SK-N-SH (cell line): ENCODE results near the gene FOXRED1. TPM values are rescaled to one million over a fixed set of nuclear protein-coding genes. Genes with fewer than 3 reads are reported as not detected.

Experiments used
- CTCF ChIA-PET: fragments of 300-600, 350-600 bp; formaldehyde crosslinking; extraction: SDS; loops from one replicate; lab custom pipeline; 2021; lab: Yijun Ruan, JAX
- POLR2A ChIA-PET: fragments of 350-600 bp; sonication (Branson Sonifier 250); formaldehyde crosslinking; extraction: SDS; loops from one replicate; lab custom pipeline; 2020; ENCODE audit warnings: antibody characterized with exemption, inconsistent platforms; lab: Yijun Ruan, JAX
- DNase-seq: peaks from one replicate; pipeline ENCODE4 v3.0.0; 2012
- H2AFZ ChIP-seq: fragments of 200-600 bp; sonication (generic); 2 replicates; pipeline ENCODE4 v1.8.1; 2016; ENCODE audit warnings: antibody characterized with exemption, mild to moderate bottlenecking, low read depth
- H3F3A ChIP-seq: fragments of 200-600 bp; sonication (generic); replicated peaks from 2 replicates; pipeline ENCODE3; 2016; ENCODE audit warnings: antibody characterized with exemption, mild to moderate bottlenecking; ENCODE audit not compliant: insufficient read depth
- H3K27ac ChIP-seq, 2 experiments: fragments of 200-500 bp in 1 of 2; fragments of 200-600 bp in 1 of 2; sonication (Bioruptor generic) in 1 of 2; sonication (generic), shearing (Covaris generic) in 1 of 2; 2 replicates each; pipeline versions ENCODE4 v1.5.1 to v1.6.1; 2014 to 2016; ENCODE audit warnings: low read depth in 2 of 2, inconsistent platforms in 1 of 2, low read length in 1 of 2, mild to moderate bottlenecking in 1 of 2, mixed read lengths in 1 of 2
- H3K27me3 ChIP-seq: fragments of 200-600 bp; sonication (generic), shearing (Covaris generic); 2 replicates; pipeline ENCODE4 v1.6.1; 2016; ENCODE audit warnings: mixed run types; ENCODE audit not compliant: insufficient read depth
- H3K36me3 ChIP-seq, 2 experiments: fragments of 200-500 bp in 1 of 2; fragments of 200-600 bp in 1 of 2; sonication (Bioruptor generic) in 1 of 2; sonication (generic) in 1 of 2; replicated peaks in 1 of 2; 2 replicates each; pipeline versions ENCODE3 to v1.5.1; 2014 to 2016; ENCODE audit warnings: low read length in 1 of 2, mild to moderate bottlenecking in 1 of 2; ENCODE audit not compliant: insufficient read depth in 2 of 2, control insufficient read depth in 1 of 2
- H3K4me1 ChIP-seq, 2 experiments: fragments of 200-500 bp in 1 of 2; fragments of 200-600 bp in 1 of 2; sonication (Bioruptor generic) in 1 of 2; sonication (generic), shearing (Covaris generic) in 1 of 2; 2 replicates each; pipeline versions ENCODE4 v1.5.1 to v1.6.1; 2014 to 2016; ENCODE audit warnings: low read depth in 1 of 2, low read length in 1 of 2, mixed run types in 1 of 2; ENCODE audit not compliant: insufficient read depth in 2 of 2, control insufficient read depth in 1 of 2
- H3K4me2 ChIP-seq: fragments of 200-600 bp; sonication (generic), shearing (Covaris generic); 2 replicates; pipeline ENCODE4 v1.6.1; 2017; ENCODE audit warnings: mixed run types
- H3K4me3 ChIP-seq, 2 experiments: fragments of 200-500 bp in 1 of 2; fragments of 200-600 bp in 1 of 2; sonication (Bioruptor generic) in 1 of 2; sonication (generic), shearing (Covaris generic) in 1 of 2; 2 replicates each; pipeline versions ENCODE4 v1.5.1 to v1.8.1; 2014 to 2016; ENCODE audit warnings: low read depth in 2 of 2, inconsistent platforms in 1 of 2, low read length in 1 of 2, mild to moderate bottlenecking in 1 of 2, mixed read lengths in 1 of 2, moderate library complexity in 1 of 2
- H3K79me2 ChIP-seq: fragments of 200-600 bp; sonication (generic); 2 replicates; pipeline ENCODE4 v1.8.1; 2017; ENCODE audit warnings: mild to moderate bottlenecking; ENCODE audit not compliant: insufficient read depth
- H3K9ac ChIP-seq: fragments of 200-600 bp; sonication (generic); 2 replicates; pipeline ENCODE4 v1.6.1; 2017; ENCODE audit warnings: mixed run types
- H3K9me2 ChIP-seq: fragments of 200-600 bp; sonication (generic); 2 replicates; pipeline ENCODE4 v1.6.1; 2017; ENCODE audit warnings: mixed run types
- H3K9me3 ChIP-seq: fragments of 200-600 bp; sonication (generic); 2 replicates; pipeline ENCODE4 v1.6.1; 2017; ENCODE audit warnings: mixed run types, mild to moderate bottlenecking, moderate library complexity
- H4K20me1 ChIP-seq: fragments of 200-600 bp; sonication (generic); 2 replicates; pipeline ENCODE4 v1.6.1; 2017; ENCODE audit warnings: mild to moderate bottlenecking, mixed run types; ENCODE audit not compliant: insufficient read depth
- EP300 ChIP-seq, 2 experiments: IDR thresholded peaks; 2 replicates each; pipeline versions ENCODE4 v1.4.0 to v1.6.1; 2012; ENCODE audit warnings: borderline replicate concordance in 1 of 2, low read depth in 1 of 2, low read length in 1 of 2
- FOXJ3 ChIP-seq: sonication (generic); formaldehyde crosslinking; IDR thresholded peaks from 2 replicates; pipeline ENCODE4 v1.5.1; 2020; ENCODE audit warnings: mild to moderate bottlenecking, missing genetic modification reagents
- FOXM1 ChIP-seq: IDR thresholded peaks from 2 replicates; pipeline ENCODE4 v1.4.0; 2012; ENCODE audit warnings: low read depth, mild to moderate bottlenecking
- NFIC ChIP-seq: IDR thresholded peaks from 2 replicates; pipeline ENCODE4 v1.4.0; 2012; ENCODE audit warnings: borderline replicate concordance
- REST ChIP-seq: IDR thresholded peaks from 2 replicates; pipeline ENCODE4 v1.6.1; 2012; ENCODE audit warnings: mild to moderate bottlenecking, low read depth, low read length, moderate library complexity
- RXRA ChIP-seq: IDR thresholded peaks from 2 replicates; pipeline ENCODE4 v1.4.0; 2012; ENCODE audit warnings: low read depth, mild to moderate bottlenecking, borderline replicate concordance
- TAF1 ChIP-seq: IDR thresholded peaks from 2 replicates; pipeline ENCODE4 v1.6.1; 2012; ENCODE audit warnings: low read depth, mild to moderate bottlenecking, low read length, moderate library complexity, borderline replicate concordance
- TCF12 ChIP-seq: IDR thresholded peaks from 2 replicates; pipeline ENCODE4 v1.4.0; 2012
- ZBTB33 ChIP-seq: IDR thresholded peaks from 2 replicates; pipeline ENCODE4 v1.4.0; 2012; ENCODE audit warnings: low read depth, borderline replicate concordance
- WGBS: methylation state at CpG from one replicate; pipeline ENCODE4 v1.1.6; 2017; ENCODE audit warnings: low lambda C conversion rate; 5-methylcytosine and 5-hydroxymethylcytosine counted together
- polyA plus RNA-seq, 3 experiments: library from polyadenylated mRNA; depleted of rRNA; stranded (reverse); fragments of >200 nt; gene quantifications; 2 replicates each; pipeline ENCODE4 v1.2.3, GENCODE V29; 2012

The FOXRED1 gene
- polyA plus RNA-seq, 1 of the 3 experiments (the other 2 are of a cell fraction) = 35.2 TPM

- ChIA-PET CTCF (no interaction called here), POLR2A (no interaction called here)
- no peak overlapping the region for H3K9ac ChIP-seq
- no peaks in the 10 kb centered on the region for H3K9me3 ChIP-seq
- peaks cover 23 to 37% of the 10 kb centered on the region in 2 experiments for H3K36me3 ChIP-seq
- no peak overlapping the region for H3K4me3 ChIP-seq
- H4K20me1 ChIP-seq = no peaks in the 10 kb centered on the region
- no peak overlapping the region for H2AFZ ChIP-seq
- 94% methylated on average over 4 of the region's 4 CpGs for WGBS
- DNase-seq = no peak
- no peak overlapping the region for H3K27ac ChIP-seq
- no peaks in the 10 kb centered on the region for H3K9me2 ChIP-seq
- peaks cover 23% of the 10 kb centered on the region for H3F3A ChIP-seq
- TF ChIP-seq REST = no peak
- H3K79me2 ChIP-seq = no peaks in the 10 kb centered on the region
- H3K4me1 ChIP-seq = peaks cover 3 to 8% of the 10 kb centered on the region in 2 experiments; a peak in 3 of 4 replicates
- no peaks in the 10 kb centered on the region for H3K27me3 ChIP-seq
- H3K4me2 ChIP-seq = no peak overlapping the region
These were observed 12.7 kb upstream of the FOXRED1 start for GRCh38 chr11:126256216-126256615.

- Histone ChIP-seq H3K9me3 (no peaks in the 10 kb centered on the region), H3K9me2 (no peaks in the 10 kb centered on the region), H2AFZ (no peak overlapping the region), H3K9ac (no peak overlapping the region), H3K4me1 (peaks cover 3 to 8% of the 10 kb centered on the region in 2 experiments; a peak in 3 of 4 replicates), H3K79me2 (no peaks in the 10 kb centered on the region), H3K36me3 (peaks cover 30 to 42% of the 10 kb centered on the region in 2 experiments), H3K4me3 (no peak overlapping the region), H4K20me1 (no peaks in the 10 kb centered on the region), H3F3A (peaks cover 30% of the 10 kb centered on the region), H3K27ac (peak overlapping the region; percentile 1 to 16; a peak in 2 of 4 replicates), H3K4me2 (no peak overlapping the region), H3K27me3 (no peaks in the 10 kb centered on the region)
- WGBS = 97% methylated on average over 2 of the region's 2 CpGs
- TF ChIP-seq ZBTB33 = no peak
- no peak for TF ChIP-seq FOXM1
- TF ChIP-seq FOXJ3 (CRISPR knock-in tag) = no peak
- TF ChIP-seq NFIC = no peak
- TF ChIP-seq TCF12 = no peak
- TF ChIP-seq RXRA = no peak
- TF ChIP-seq TAF1 = no peak
- no peak for TF ChIP-seq EP300 (IDR thresholded peaks at IDR 0.05; ENCODE audit: borderline replicate concordance in 1 of 2, low read depth in 1 of 2, low read length in 1 of 2)
- no peak for DNase-seq
- CTCF ChIA-PET = no interaction called here
- POLR2A ChIA-PET = no interaction called here
These were observed 11.8 kb upstream of the FOXRED1 start for GRCh38 chr11:126257144-126257543.
